HEK293 (cell line): ENCODE data around the gene AEBP1.

Experiments used
- CTCF ChIA-PET: fragments of 350-600 bp; formaldehyde crosslinking; extraction: SDS; loops from one replicate; lab custom pipeline; 2021; ENCODE audit warnings: antibody characterized with exemption; lab: Yijun Ruan, JAX
- POLR2A ChIA-PET: fragments of 300-600 bp; formaldehyde crosslinking; extraction: SDS; loops from one replicate; lab custom pipeline; 2020; ENCODE audit warnings: antibody characterized with exemption, inconsistent platforms; lab: Yijun Ruan, JAX
- H3K27ac ChIP-seq: fragments of 200-500 bp; sonication (Bioruptor generic); 2 replicates; pipeline ENCODE4 v1.5.1; 2014; ENCODE audit warnings: low read depth, low read length, control low read depth, inconsistent platforms; ENCODE audit errors: extremely low read depth
- H3K36me3 ChIP-seq, 2 experiments: fragments of 200-500 bp in 1 of 2; sonication (Bioruptor generic) in 1 of 2; 1 replicate in 1 of 2; 2 replicates in 1 of 2; pipeline ENCODE4 v1.5.1; 2014 to 2017; ENCODE audit warnings: inconsistent platforms in 2 of 2, low read length in 2 of 2; ENCODE audit not compliant: control insufficient read depth in 2 of 2, insufficient read depth in 1 of 2
- H3K4me1 ChIP-seq: fragments of 200-500 bp; sonication (Bioruptor generic); 2 replicates; pipeline ENCODE4 v1.5.1; 2014; ENCODE audit warnings: mild to moderate bottlenecking, low read length, inconsistent platforms; ENCODE audit not compliant: control insufficient read depth, insufficient read depth
- H3K4me3 ChIP-seq: 2 replicates; pipeline ENCODE4 v1.5.1; 2011; ENCODE audit warnings: low read depth, mild to moderate bottlenecking, control low read depth, low read length, moderate library complexity
- H3K9me3 ChIP-seq: fragments of 200-500 bp; sonication (Bioruptor generic); 2 replicates; pipeline ENCODE4 v1.5.1; 2014; ENCODE audit warnings: low read depth, low read length, inconsistent platforms; ENCODE audit not compliant: control insufficient read depth, insufficient read depth
- EGR2 ChIP-seq: fragments of 450-650 bp; formaldehyde crosslinking; IDR thresholded peaks from 2 replicates; pipeline ENCODE4 v1.5.1; 2016; ENCODE audit warnings: low read depth, missing biosample characterization, missing genetic modification characterization
- HOXA7 ChIP-seq: sonication (generic); formaldehyde crosslinking; IDR thresholded peaks from 2 replicates; pipeline ENCODE4 v1.8.1; 2022; ENCODE audit warnings: missing genetic modification reagents, borderline replicate concordance
- MYNN ChIP-seq: fragments of 450-650 bp; formaldehyde crosslinking; IDR thresholded peaks from 2 replicates; pipeline ENCODE4 v1.5.1; 2016; ENCODE audit warnings: missing biosample characterization, missing genetic modification characterization, borderline replicate concordance
- TCF7L2 ChIP-seq: IDR thresholded peaks from 2 replicates; pipeline ENCODE4 v1.6.1; 2011; ENCODE audit warnings: low read depth, mild to moderate bottlenecking, inconsistent platforms, low read length, moderate library complexity, borderline replicate concordance
- TSHZ1 ChIP-seq: fragments of 450-650 bp; formaldehyde crosslinking; IDR thresholded peaks from 2 replicates; pipeline ENCODE4 v1.5.1; 2016; ENCODE audit warnings: missing biosample characterization, missing genetic modification characterization, borderline replicate concordance
- ZEB2 ChIP-seq: fragments of 450-650 bp; formaldehyde crosslinking; IDR thresholded peaks from 2 replicates; pipeline ENCODE4 v1.5.1; 2016; ENCODE audit warnings: missing biosample characterization, missing genetic modification characterization
- ZFHX2 ChIP-seq: fragments of 450-650 bp; formaldehyde crosslinking; conservative IDR thresholded peaks from 2 replicates; pipeline ENCODE4 v1.5.1; 2016; ENCODE audit warnings: missing biosample characterization, missing genetic modification characterization
- ZNF121 ChIP-seq: fragments of 450-650 bp; formaldehyde crosslinking; IDR thresholded peaks from 2 replicates; pipeline ENCODE4 v1.5.1; 2016; ENCODE audit warnings: missing biosample characterization, missing genetic modification characterization
- ZNF140 ChIP-seq: fragments of 450-650 bp; formaldehyde crosslinking; IDR thresholded peaks from 2 replicates; pipeline ENCODE4 v1.5.1; 2016; ENCODE audit warnings: missing biosample characterization, missing genetic modification characterization
- ZNF23 ChIP-seq: fragments of 450-650 bp; formaldehyde crosslinking; IDR thresholded peaks from 2 replicates; pipeline ENCODE4 v1.5.1; 2016; ENCODE audit warnings: missing biosample characterization, missing genetic modification characterization, borderline replicate concordance
- ZNF248 ChIP-seq: fragments of 450-650 bp; formaldehyde crosslinking; IDR thresholded peaks from 2 replicates; pipeline ENCODE4 v1.5.1; 2017; ENCODE audit warnings: missing biosample characterization, missing genetic modification characterization
- ZNF302 ChIP-seq: fragments of 450-650 bp; formaldehyde crosslinking; IDR thresholded peaks from 2 replicates; pipeline ENCODE4 v1.5.1; 2016; ENCODE audit warnings: missing biosample characterization, missing genetic modification characterization, low read depth
- ZNF37A ChIP-seq: fragments of 450-650 bp; IDR thresholded peaks from 2 replicates; pipeline ENCODE4 v1.5.1; 2018; ENCODE audit warnings: missing biosample characterization, missing genetic modification characterization
- ZNF423 ChIP-seq: fragments of 450-650 bp; formaldehyde crosslinking; IDR thresholded peaks from 2 replicates; pipeline ENCODE4 v1.5.1; 2016; ENCODE audit warnings: missing biosample characterization, missing genetic modification characterization
- ZNF473 ChIP-seq: fragments of 450-650 bp; formaldehyde crosslinking; IDR thresholded peaks from 2 replicates; pipeline ENCODE4 v1.5.1; 2017; ENCODE audit warnings: missing biosample characterization, missing genetic modification characterization
- ZNF530 ChIP-seq: fragments of 450-650 bp; formaldehyde crosslinking; IDR thresholded peaks from 2 replicates; pipeline ENCODE4 v1.5.1; 2016; ENCODE audit warnings: low read depth, missing biosample characterization, missing genetic modification characterization
- ZNF560 ChIP-seq: fragments of 450-650 bp; formaldehyde crosslinking; IDR thresholded peaks from 2 replicates; pipeline ENCODE4 v1.5.1; 2017; ENCODE audit warnings: missing biosample characterization, missing genetic modification characterization, borderline replicate concordance
- ZNF571 ChIP-seq: fragments of 450-650 bp; formaldehyde crosslinking; IDR thresholded peaks from 2 replicates; pipeline ENCODE4 v1.5.0; 2017; ENCODE audit warnings: missing biosample characterization, missing genetic modification characterization
- ZNF747 ChIP-seq: fragments of 450-650 bp; formaldehyde crosslinking; IDR thresholded peaks from 2 replicates; pipeline ENCODE4 v1.5.1; 2016; ENCODE audit warnings: missing biosample characterization, missing genetic modification characterization
- ZSCAN18 ChIP-seq: fragments of 450-650 bp; formaldehyde crosslinking; IDR thresholded peaks from 2 replicates; pipeline ENCODE4 v1.5.1; 2016; ENCODE audit warnings: missing biosample characterization, missing genetic modification characterization
- ZSCAN4 ChIP-seq: fragments of 450-650 bp; formaldehyde crosslinking; IDR thresholded peaks from 2 replicates; pipeline ENCODE4 v1.5.1; 2017; ENCODE audit warnings: missing biosample characterization, missing genetic modification characterization

The AEBP1 gene

GRCh38 chr7:44078521-44078920, 25.6 kb upstream of the AEBP1 start:
- ChIA-PET POLR2A (interaction anchor here (1.0 kb wide), 1 partner anchor 34 kb away, joined by 3 read pairs; the partner anchor contains the start of gene DBNL), CTCF (interaction anchor here (0.7 to 1.2 kb wide), 2 partner anchors 69 to 117 kb away, joined by 4 read pairs; no protein-coding TSS in a partner anchor)
- H3K4me1 ChIP-seq, result no peaks in the 10 kb centered on the region
- TF ChIP-seq ZNF23 (tag by site-specific recombination) (no peak), ZNF248 (tag by site-specific recombination) (no peak), MYNN (no peak), ZNF121 (tag by site-specific recombination) (no peak), ZNF747 (tag by site-specific recombination) (no peak), ZNF37A (no peak), ZSCAN4 (tag by site-specific recombination) (no peak), ZNF560 (no peak), ZNF571 (tag by site-specific recombination) (no peak), HOXA7 (CRISPR knock-in tag) (no peak), ZNF140 (no peak), ZNF302 (tag by site-specific recombination) (no peak), ZNF423 (no peak), ZNF530 (tag by site-specific recombination) (no peak), TCF7L2 (no peak), ZNF473 (no peak), TSHZ1 (no peak), ZSCAN18 (tag by site-specific recombination) (no peak)
- TF ChIP-seq, all 188 proteins: peak for 0
- H3K4me3 ChIP-seq, result no peak overlapping the region
- H3K9me3 ChIP-seq, result no peaks in the 10 kb centered on the region
- H3K27ac ChIP-seq, result no peak overlapping the region
- peaks cover 10 to 72% of the 10 kb centered on the region in 2 experiments for H3K36me3 ChIP-seq

- CTCF ChIA-PET, result no interaction called here
- TF ChIP-seq ZFHX2 (tag by site-specific recombination) (0 out of 2 replicates have a peak, but pooled peaks have one; percentile 33), EGR2 (tag by site-specific recombination) (peak; percentile 39; the same call in 1 of the 2 replicates), ZEB2 (tag by site-specific recombination) (no peak)
- POLR2A ChIA-PET, result interaction anchor here (0.5 to 1.0 kb wide), 2 partner anchors 35 to 139 kb away, joined by 3 read pairs; partner anchors contain the start of gene DBNL
- Histone ChIP-seq H3K4me1 (no peaks in the 10 kb centered on the region), H3K27ac (no peak overlapping the region), H3K36me3 (peaks cover 10 to 63% of the 10 kb centered on the region in 2 experiments), H3K9me3 (no peaks in the 10 kb centered on the region), H3K4me3 (no peak overlapping the region)
Observed at GRCh38 chr7:44079331-44080021, 24.7 kb upstream of the AEBP1 start.
